ENCODE measurements around the gene CDC45.

Gene CDC45

GRCh38 chr22:19448739-19449421 is 30.8 kb upstream of the CDC45 start:
- no peak for DNase-seq

- no peak for DNase-seq
These were observed 30.3 kb upstream of the CDC45 start for GRCh38 chr22:19449422-19449767.

- no peak for DNase-seq
These were observed 29.2 kb upstream of the CDC45 start for GRCh38 chr22:19450363-19451175.

DNA sequence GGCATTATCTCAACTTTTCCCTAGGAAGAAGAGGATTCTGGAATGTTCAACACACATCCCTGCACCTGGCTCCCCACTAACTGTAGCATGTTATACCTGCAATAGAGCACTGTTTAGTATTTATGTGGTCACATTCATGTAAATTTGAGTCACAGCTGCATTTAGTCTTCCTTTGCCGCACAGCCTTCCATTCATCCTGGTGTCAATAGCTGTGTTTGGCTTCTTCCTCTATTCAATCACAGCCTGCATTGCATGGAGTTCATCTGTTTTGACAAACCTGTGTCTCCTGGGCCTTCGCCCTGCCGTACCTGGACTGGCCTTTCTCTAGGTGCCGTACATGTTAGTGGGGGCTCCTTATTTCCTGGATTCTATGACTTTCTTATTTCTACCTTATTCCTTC is 28.1 kb upstream of the CDC45 start:
- DNase-seq = no peak

DNA sequence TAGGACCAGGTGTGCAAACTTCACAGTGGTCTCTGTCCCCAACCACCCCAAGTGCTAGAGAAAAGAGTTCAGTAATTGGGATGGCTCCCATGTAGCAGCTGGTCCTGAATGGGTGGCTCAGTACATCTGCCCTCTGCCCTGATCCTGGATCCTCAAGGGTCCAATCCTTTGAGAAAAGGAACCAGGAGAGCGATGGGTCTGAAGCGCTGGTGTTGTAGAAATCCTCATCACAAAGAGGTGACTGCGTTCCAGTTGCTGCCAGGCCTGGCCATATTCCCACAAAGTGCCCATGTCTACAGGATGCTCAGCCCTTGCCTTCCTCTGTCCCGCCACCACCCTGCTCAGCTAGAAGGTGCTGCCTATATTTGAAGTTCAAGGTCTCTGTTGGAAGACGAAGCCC is 26.0 kb upstream of the CDC45 start:
- DNase-seq = no peak

GRCh38 chr22:19454156-19454555 is 25.6 kb upstream of the CDC45 start:
- DNase-seq = no peak

GRCh38 chr22:19455033-19455432 is 24.7 kb upstream of the CDC45 start:
- no peak for DNase-seq

DNA sequence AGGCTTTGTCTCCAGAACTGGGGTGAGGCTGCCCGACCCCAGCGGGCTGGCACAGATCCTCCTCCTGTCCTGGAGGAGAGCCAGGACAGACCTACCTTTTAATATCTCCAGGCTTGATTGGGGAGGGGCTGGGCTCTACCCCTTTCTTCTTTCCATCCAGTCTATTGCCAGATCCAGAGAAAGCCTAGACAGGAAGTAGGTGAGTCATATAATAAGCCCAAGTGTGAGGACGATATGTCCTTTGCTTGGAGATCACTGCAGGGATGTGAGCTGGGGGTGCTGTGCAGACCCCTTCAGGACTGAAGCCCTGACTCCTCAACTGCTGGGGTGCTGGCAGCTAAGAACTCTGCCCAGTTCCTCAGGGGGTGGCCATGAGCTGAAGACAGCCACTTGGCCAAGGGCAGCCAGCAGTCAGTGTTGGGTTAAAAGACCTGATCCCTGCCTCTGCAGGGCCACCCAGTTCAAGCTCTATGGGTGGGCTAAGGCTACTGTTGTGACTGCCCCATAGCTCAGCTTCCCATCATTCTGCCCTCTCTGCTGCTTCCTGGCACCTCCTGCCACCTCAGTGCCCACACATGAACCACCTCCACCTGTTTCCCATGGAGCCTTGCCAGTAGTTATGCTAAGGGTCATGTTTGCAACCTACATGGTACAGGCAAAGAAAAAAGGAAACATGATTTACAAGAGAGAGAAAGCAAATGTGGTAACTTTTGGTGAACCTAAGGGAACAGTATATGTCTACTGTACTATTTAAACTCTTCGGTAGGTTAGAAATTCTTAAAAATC is 23.9 kb upstream of the CDC45 start:
- DNase-seq = no peak

DNA sequence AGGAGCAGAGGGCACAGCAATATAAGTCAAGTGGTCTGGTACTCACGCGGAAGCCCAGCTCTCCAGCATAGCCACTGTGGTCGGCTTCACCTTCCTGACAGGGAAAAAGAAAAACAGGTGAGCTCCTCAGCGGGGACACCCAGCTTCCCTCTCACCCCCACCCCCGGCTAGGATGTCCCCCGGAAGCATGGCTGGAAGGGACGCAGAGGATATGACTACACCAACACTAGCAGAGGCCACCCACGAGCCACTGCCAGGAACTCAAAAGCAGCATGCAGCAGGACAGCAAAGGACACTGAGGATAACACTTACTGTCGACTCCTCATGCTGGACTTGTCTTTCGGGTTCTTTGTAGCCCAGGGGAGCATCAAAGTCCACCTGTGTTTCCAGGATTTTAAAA is 23.2 kb upstream of the CDC45 start:
- no peak for DNase-seq

DNA sequence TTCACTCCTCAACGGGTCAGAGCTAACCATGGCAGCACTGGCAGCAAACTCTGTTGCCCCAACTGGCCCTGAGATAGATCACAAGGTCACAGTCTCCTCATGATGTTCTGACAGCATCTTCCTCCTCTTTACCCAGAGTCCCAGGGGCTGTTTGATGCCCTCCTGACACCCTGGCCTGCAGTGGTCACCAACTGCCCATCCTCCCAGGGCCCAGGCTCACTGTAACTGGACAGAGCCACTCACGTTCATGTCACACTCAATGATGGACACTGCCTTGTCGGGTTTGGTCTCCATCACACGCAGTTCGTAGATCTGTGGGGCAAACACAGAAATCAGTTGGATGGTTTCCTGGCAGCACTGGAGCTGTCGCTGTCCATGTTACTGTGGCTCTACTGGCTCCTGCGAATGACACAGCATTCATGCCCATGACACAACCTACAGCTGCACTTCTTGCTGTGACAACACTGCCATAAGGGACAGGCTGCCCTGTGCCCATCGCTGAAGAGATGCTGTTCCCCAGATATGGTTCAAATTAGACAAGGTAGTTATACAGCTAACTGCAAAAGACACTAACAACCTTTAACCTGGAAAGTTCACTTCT is 21.8 kb upstream of the CDC45 start:
- no peak for DNase-seq

DNA sequence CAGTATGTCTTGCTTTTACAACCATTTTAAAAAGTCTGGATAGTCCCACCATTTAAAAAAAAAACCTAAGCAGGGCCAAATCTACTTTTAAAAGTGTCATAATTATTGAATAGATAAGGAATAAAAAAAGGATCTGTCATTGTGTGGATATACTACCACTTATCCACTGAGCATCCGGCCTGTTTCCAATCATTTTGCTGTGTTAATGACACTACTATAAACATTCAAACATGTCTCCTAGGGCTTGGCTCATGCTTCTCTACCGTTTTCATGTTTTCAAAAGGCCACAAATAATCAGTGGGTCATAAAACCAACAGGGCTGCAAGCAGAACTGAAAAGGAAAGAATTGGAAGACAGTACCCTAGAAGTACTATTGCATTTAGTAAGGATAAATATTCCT is 19.7 kb upstream of the CDC45 start:
- no peak for DNase-seq

- DNase-seq = no peak
These were observed 18.2 kb upstream of the CDC45 start for GRCh38 chr22:19461506-19461905.

DNA sequence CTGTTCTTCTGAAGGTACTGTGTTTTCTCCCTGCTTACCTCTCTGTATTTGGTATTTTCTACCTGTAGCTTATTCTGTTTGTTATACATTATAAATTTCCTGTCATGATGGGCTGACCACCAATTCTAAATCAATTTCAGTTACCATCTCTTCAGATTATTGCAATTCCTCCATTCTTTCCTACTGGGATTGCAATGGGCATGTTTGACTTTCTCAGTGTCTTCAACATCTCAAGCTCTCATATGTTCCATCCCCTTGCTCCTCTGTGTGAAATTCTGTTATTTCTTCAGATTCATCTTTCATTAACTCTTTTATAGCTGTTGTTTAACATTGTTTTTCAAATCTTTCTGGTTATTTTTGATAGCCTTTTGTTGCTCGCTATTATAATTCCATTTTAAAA is 16.7 kb upstream of the CDC45 start:
- no peak for DNase-seq

- DNase-seq = no peak
These were observed 15.9 kb upstream of the CDC45 start for GRCh38 chr22:19463491-19464469.

DNA sequence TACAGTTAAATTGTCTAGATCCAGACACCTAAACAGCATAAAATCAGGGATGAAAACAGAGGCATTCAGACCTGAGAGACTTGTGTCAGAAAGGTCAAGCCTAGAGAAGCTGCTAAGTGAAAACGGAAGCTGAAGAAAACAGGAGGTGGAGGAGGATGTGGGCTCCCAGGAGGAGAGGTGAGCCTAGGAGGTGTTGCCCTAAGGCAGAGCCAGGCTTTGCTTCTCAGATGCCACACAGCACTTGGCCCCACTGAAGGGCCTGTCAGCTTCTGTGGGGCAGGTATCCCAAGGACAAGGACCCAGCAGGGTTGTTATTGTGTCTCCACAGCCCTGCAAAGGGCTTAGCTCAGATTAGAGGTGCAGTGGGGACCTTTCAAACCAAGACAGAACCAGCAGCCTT is 15.2 kb upstream of the CDC45 start:
- DNase-seq = no peak

- no peak for DNase-seq
These were observed 14.7 kb upstream of the CDC45 start for GRCh38 chr22:19464975-19465374.

DNA sequence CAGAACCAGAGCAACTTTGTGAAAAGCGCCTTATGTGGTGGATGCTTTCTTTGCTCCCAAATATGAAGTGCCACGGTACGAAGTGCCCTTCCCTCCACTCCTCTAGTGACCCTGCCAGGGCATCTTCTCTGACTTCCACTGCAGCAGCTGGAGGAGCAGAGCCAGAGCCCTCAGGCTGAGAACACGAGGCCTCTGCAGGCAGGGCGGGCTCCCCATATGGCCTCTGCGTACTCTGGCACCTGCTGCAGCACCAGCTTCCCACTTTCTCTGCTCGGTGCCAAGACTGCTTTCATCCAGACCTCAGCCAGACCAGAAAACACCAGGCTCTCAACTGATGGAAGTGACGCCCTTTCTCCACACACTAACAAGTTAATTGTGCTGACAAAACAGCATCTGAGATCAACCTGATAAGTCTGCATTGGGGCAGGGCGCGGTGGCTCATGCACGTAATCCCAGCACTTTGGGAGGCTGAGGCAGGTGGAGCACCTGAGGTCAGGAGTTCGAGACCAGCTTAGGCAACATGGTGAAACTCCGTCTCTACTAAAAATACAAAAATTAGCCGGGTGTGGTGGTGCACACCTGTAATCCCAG is 13.5 kb upstream of the CDC45 start:
- no peak for DNase-seq

- DNase-seq = no peak
These were observed 12.6 kb upstream of the CDC45 start for GRCh38 chr22:19466848-19467752.

GRCh38 chr22:19467912-19468311 is 11.8 kb upstream of the CDC45 start:
- DNase-seq = no peak

DNA sequence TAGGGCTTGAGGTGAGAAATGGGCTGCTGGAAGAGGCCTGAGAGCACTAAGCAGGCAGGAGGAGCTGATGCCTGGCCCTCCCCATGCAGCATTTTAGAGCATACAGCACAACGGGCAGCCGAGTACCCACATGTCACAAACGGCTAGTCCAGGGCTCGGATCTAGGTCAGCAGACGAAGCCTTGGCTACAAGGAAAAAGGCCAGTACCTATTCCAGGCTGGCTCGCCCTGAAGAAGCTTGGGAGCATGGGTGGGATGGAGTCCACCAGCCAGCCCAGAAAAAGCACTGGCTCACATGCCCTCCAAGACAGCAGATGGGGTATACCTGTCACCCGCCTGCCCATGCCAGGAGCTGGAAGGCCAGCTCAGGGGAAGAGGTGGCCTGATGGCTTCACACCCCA is 10.3 kb upstream of the CDC45 start:
- no peak for DNase-seq

DNA sequence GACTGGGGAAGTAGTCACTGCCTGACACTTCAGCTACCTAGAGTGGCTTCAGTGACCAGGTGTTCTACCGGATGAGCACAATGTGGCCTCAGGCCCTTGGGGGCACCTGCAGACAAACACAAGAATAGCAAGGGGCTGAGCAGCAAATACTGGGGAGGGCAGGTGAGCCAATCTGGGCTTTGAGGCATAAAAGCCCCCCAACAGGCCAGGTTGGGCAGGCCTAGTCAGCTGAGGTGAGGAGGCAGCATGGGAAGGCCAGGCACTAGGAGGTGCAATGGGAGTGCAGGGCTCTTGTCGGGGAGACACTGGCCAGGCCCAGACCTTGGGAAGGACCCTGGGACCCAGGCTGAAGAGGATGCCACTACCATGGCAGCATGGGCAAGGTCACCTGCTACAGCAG is 9.7 kb upstream of the CDC45 start:
- no peak for DNase-seq

Measured in activated gamma-delta T cell treated with Interleukin-2 at 50 U/mL for 16 hours (primary cell).